GM18499 (cell line): ENCODE measurements around the gene NRXN3.
A peak's percentile ranks its signal among the peaks of the same experiment; 100 is the strongest.
"Not testable (repeated sequence)": the region's sequence is repeated elsewhere in the genome, so short reads cannot be mapped to it uniquely, and the experiment has no call there.

Experiments used
- ATAC-seq: cut with Tn5 transposase; IDR thresholded peaks from one replicate; pipeline ENCODE4 v1.9.1; 2021; ENCODE audit warnings: moderate number of reproducible peaks; ENCODE audit not compliant: insufficient read depth, unreplicated experiment

Gene NRXN3

DNA sequence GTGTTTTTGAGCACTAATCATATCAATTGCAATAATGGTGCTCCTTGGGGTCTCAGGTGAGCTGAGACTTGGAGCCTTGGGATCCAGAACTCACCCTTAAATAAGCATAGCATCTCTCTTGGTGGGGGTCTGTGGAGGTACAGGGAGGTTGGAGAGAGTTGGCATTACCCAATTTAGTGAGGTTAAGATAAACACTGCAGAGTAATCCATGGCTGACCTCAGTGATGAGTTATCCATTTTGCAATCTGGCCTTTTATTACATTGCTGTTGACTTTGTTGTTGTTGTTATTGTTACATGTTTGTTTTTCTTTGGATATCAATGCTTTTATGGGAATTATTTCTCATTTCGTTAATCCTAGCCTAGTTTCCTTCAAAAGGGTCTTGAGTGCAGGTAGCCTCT lies 373.3 kb downstream of the NRXN3 start:
- no peak for ATAC-seq

DNA sequence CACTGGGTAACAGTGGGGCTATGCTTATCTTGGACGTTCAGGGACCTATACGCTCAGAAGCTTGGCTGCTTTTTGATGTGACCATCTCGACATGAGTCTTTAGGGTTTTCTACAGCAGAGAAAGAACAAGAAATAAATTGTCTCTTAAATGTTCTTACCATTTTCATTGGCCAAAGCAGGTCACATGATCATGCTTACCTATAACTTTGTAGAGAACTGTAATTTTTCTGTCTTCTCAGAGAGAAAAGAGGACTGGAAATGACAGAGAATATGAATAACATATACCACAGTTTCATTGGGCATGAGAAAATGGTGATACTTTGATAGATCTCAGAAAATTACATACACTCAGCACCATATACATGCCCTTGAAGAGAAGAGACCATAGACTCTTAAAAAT lies 390.9 kb downstream of the NRXN3 start:
- ATAC-seq = no peak

DNA sequence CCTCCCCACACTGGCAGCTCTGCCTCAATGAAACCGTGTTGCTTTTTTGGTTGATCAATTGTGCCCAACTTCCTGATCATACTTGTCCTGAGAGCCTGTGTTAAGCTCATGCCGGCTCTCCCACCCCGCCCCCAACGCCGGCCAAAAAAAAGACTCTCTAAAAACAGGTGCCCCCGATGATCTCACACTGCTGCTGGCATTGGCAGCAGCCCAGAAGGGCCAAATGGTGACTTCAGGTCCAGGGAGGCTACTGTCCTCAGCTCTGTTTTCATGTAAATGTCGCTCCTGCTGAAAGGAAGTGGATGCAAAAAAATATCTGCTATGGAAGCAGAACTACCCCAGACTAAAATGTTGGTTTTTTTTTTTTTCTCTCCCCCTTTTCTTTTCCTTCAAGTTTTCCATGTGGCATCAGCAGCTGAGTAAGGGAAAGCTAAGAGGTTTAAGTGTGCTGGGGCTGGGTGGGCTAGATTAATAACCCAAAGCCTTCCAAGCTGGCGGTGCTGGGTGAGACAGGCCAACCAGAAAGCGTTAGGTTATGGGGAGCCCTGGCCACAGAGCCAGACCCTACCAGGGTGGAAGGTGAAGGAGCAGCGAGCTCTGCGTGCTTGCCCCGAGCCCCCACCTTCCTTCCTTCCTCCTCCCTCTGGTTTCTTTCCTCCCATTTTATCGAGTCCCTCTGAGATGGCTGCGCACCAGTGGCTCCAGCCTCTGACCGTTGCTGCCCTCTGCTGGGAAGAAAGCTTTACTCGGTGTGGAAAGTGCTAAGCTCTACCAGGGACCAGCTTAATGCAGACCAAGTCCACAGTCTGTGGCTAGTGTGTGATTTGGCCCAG lies 396.1 kb downstream of the NRXN3 start:
- peak; percentile 79 for ATAC-seq

DNA sequence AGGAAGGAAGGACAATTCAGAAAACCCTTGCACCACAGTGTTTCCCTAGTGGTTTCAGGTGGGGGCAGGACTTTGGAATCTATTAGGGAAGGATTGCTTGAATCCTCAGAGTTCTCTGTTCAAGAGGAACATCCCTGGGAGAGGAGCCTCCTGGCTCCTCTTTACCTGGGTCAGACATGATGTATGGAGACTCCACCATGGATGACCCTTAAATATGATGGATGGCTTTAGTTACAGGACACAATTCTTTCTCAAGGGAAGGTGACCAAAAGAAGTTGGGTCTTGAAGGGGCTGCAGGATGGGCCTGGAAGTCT lies 396.6 kb downstream of the NRXN3 start:
- no peak for ATAC-seq

DNA sequence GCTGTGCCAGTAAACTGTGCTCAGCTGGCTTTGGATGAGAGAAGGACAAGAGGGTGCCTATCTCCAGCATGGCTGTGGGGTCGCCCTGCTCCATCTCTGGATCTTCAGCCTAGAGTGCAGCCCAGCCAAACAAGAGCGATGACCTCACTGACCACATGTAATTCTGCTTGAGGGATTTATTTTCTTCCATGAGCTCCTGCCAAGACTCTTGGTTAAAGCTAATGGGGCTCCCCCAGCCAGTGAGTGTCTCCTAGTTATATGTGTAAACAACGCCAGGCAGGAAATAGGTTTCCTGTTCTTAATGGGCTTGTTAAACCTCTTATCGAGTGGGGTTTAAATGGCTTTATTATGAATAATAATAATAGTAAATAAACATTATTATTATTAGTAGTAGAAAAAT lies 397.2 kb downstream of the NRXN3 start:
- ATAC-seq = no peak

DNA sequence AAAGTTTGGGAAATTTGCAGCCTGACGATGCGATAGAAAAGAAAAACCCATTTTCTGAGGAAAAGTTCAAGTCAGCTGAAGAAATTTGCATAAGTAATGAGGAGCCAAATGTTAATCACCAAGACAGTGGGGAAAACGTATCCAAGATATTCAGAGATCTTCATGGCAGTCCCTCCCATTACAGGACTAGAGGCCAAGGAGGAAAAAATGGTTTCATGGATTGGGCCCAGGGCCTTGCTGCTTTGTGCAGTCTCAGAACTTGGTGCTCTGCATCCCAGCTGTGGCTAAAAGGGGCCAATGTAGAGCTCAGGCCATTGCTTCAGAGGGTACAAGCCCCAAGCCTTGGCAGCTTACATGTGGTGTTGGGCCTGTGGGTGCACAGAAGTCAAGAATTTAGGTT lies 403.6 kb downstream of the NRXN3 start:
- not testable (repeated sequence) for ATAC-seq

DNA sequence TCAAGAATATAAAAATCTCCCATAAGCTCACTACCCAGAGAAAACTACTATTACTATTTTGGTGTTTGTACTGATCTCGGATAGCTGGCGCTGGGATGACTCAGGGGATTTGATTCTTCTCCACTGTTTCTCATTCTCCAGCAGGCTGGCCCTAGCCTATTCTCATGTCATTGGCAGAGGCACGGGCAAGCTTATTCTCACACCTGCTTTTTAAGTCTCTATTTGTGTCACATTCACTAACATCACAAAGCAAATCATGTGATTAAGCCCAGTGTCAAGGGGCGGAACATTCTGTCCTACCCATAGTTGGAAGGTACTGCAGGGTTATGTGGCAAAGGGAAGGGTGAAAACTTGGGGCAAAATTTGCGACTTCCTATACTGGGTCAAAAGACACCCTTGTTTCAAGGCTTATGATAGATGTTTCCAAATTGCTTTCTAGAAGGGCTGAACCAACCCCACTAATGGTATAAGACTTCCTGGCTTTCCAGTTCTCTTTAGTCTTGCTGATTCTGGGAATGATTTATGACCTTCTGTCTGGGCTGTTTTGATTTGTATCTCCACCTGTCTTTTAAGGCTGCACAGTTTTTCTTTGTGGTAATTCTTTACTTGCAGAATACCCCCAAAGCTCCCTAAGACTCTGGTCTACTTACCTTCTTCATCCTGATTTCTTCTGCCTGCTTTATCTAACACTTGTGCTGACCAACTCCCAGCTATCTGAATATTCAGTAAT lies 406.4 kb downstream of the NRXN3 start:
- no peak for ATAC-seq

DNA sequence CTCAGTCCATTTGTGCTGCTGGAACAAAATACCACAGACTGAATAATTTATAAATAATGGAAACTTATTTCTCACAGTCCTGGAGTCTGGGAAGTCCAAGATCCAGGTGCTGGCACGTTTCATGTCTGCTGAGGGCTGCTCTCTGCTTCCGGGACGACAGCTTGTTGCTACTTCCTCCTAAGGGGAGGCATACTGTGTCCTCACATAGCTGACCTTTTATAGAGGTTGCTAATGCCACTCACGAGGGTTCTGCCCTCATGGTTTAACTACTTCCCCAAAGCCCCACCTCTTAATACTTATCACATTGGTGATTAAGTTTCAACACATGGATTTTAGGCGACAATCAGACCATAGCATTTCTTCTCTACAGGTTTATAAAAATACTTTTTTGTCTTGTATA lies 411.1 kb downstream of the NRXN3 start:
- ATAC-seq = no peak

DNA sequence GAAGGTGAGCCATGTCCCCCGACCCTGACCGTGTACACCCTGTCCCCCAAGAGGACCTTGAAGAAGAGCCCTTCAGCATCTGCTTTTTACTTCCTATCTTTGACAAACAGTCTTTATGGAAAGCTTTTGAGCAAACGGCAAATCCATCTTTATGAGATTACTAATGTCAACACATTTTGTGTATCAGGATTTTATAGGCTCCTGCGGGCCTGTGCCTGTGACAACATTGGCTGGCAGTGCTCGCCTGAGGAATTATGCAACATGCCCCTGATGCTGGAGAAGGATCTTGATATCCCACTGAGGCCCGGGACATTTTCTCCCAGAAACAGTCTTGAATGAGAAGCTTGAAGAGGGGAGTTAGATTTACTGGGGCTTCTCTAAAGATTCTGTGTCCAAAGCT lies 416.5 kb downstream of the NRXN3 start:
- no peak for ATAC-seq

DNA sequence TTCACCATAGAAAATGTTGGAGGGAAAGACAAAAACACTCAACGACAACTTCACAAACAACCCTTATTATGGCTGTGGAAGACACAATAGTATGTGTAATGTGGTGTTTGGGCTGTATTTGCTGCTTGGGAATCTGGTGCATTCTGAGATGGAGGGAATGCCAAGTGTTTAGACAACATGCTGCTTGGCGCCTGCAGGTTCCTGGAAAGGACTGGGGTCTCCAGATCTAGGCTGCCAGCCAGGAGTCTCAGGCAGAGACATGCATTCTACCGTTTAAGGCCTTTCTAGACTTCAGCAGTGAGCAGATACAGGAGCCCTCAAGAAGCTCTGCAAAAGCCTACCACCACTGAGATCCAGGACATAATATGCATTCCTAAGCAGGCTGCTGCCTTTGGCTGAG lies 418.7 kb downstream of the NRXN3 start:
- no peak for ATAC-seq

DNA sequence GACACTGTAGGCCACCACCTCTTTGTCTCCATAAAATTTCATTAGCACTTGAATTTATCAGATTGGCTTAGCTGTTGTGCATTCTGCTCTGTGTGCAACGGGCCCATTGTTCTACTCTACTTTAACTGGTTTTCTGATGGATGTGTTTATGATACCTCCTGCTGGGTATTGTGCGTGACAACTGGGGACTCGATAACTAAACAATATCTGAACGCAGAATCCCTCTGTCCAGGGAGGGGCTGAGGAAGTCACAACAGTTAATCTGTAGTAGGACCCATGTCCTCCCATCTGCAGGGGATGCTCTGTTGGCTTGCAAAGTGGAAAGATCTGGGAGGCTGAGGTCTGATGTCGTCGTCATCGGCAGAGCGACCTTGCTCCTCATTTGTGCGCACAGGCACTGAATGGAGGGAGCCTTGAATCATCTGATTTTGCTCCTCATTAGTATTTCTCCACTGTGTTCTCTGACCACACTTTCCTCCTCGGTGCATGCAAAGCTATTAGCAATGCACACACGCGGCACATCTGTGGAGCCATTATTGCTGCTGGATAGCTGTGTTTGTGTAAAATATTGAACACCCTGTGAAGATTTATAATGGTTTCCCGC lies 422.5 kb downstream of the NRXN3 start:
- ATAC-seq = no peak

DNA sequence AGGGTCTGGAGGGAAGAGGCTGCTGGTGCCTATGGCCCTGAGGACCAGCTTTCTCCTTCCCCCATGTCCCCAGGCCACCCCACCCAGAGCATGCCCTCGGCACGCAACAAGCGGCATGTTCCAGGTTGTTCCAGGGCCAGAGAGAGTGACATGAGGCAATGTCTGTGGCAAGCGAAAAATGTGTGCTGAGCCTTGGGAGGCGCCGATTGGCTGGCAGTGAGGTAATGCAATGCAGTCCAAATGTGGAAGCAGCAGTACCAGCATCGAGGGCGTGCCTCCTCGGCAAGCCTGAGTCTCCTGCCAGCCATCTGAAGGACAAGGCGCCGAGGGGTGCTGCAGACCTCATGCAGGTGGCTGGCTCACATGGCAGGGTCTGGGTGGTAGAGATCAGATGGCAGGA lies 423.8 kb downstream of the NRXN3 start:
- ATAC-seq = no peak

DNA sequence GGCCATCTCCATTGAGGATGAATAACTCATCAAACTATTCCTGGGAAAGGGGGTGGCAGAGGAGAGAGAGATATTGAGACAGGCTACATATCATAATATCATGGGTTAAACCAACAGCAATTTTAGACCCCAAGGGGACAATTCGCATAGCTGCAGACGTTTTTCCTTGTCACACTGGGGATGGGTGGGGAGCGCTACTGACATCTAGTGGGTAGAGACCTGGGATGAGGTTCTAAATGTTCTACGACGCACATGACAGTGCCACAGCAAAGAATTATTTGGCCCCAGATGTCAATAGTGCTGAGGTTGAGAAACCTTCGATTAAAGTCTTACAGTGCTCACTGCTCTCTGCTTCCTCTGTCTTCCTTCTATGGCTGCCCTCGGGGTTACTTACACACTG lies 425.6 kb downstream of the NRXN3 start:
- no peak for ATAC-seq

DNA sequence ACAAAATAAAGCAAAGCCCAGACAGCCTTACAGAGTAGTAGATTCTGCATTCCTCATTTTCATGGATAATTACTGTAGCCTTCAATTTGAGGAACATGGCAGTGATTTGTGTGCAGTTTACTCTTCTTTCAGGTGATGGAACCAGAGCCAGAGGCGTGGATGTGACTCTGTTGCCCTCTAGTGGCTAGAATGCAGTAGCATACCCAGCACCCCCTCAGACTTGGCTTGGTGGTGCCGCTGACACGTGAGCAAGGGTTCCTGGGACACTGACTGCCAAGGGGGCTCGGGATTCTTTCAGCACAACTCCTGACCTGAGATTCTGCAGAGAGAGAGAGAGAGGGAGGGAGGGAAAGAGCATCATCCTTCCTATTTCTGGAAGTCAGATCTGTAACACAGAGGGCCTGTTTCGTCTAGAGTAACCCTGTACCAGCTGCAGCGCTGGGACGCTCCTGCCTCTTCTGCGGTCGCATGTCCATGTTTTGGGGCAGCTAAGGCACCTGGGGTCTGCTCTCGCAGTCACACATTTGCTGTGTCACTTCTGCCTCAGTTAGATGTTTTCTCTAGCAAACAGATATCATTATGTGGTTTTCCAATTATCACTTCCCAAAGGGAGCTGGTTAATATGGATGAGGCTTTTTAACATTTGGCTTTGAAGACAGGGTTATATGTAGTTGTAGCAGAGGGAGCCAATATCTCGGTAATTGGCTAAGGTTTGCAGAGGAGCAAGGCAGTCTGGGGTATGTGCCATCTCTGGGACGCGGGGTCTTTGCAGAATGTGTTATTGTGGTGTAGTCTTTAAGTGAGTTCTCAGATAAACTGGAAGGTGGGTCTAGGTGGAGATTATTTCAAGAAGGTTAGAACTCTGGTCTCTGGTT lies 428.1 kb downstream of the NRXN3 start:
- ATAC-seq = no peak

DNA sequence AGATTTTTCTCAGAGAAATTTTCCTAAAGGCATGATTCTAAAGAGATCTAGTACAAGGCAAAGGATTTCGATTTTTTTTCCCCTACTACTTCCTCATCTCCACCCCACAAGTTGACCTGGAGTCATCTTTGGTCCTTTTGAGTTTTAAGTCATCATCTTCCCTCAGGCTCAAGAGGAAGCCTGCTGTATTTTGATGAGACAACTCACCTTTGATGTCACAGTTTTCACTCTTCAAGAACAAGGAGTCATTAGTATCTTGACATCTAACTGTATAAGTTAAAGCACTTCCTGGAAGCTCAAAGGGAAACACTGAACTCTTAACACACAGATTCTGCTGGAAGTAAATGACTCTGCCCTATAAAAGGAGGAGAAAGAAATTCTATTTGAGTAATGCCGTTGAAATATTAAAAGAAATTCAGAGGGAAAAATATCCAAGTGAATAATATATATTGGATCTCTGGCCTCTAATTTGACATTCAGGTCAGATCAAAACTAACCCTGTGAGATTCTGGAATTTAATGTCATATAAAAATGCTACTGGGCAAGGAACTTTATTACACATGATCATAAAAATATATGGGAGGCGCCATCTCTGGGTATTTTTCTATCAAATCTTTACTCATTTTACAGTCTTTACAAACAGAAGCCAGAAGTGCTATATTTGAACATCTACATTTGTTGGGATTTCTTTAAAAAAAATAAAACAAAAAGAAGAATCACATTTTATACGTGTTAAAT lies 435.0 kb downstream of the NRXN3 start:
- ATAC-seq = no peak

DNA sequence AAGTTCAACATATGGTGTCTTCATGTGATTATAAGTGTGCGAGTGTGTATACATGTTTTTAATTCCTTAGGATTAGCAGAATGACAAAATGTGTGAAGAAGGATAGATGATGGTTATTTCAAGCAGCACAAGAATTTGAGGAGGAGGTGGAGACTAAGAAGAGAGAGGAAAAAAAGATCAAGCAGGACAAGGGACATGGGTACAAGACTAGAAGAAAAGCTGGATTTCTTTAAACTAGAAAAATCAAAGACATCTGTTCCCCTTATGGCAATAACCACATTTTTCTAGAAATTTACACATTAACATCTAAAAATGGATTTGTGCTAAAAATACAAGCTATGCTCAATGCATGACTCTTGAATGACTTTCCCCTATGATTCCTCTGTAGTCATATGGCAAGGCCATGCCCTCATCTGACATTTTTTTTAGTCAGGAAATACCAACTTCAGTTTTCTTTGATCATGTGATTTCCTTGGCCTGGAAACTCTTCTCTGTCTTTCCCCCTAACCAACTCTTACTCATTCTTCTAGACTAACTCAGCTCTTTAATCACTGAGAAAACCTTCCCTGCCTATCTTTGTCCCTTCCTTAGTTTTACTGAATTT lies 435.8 kb downstream of the NRXN3 start:
- ATAC-seq = no peak

DNA sequence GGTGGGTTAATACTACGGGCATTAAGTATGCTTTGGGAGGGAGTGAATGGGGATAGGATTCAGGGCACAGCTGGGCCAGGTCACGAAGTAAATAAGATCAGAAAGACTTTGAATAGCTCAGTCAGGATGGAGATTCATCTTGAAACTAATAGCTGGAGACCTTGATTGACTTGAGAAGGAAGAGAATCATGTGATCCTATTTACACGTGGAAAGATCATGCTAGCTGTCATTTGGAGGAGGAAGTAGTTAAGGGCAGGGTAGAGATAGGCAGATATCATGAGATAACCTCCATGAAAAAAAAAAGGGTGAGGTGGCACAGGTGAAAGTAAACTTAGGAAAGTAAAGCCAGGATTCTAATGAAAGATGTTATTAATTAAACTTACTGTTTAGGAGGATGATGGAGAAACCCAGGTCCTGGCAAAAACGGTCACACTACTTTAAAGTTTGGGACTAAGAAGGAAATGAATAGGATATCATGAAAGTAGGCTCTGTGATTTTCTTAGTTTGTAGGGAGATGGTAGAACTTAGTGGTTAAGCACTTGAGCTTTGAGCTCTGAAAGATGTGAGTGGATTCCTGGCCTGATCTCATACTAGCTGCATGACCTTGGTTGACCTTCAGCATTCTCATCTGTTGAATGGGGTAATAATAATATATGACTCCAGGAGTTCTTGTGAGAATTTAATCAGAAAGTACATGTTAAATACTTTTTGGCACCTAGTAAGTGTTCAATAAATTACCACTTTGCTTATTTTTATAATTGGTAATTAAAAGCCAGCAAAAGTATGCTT lies 439.0 kb downstream of the NRXN3 start:
- ATAC-seq = no peak

DNA sequence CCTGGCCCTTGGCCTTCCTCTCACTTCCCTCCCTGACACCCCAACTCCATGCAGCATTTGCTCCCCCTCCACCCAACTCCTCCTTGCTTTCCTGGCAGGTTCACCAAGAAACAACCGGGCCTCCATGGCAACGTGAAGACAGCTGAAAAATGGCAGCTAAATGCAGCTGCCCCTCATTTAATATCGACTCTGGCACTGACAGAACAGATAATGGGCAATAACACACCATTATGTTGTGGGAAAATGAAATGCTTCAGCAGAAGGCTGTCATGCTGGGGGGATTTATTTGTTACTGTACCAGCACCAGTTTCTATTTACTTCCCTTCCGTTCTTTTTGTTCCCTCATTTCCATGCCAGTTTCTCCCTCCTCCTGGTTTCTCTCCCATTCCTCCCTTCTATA lies 440.8 kb downstream of the NRXN3 start:
- no peak for ATAC-seq
